Activated CD8-positive, alpha-beta memory T cell treated with anti-CD3 and anti-CD28 coated beads for 4 hours (primary cell): ENCODE measurements around the gene CCDC77.

Experiments
- DNase-seq, 2 donors: peaks; one replicate each; pipeline ENCODE4 v3.0.0-alpha.2; 2020; ENCODE audit warnings: low read depth in 2 of 2

Gene CCDC77

DNA sequence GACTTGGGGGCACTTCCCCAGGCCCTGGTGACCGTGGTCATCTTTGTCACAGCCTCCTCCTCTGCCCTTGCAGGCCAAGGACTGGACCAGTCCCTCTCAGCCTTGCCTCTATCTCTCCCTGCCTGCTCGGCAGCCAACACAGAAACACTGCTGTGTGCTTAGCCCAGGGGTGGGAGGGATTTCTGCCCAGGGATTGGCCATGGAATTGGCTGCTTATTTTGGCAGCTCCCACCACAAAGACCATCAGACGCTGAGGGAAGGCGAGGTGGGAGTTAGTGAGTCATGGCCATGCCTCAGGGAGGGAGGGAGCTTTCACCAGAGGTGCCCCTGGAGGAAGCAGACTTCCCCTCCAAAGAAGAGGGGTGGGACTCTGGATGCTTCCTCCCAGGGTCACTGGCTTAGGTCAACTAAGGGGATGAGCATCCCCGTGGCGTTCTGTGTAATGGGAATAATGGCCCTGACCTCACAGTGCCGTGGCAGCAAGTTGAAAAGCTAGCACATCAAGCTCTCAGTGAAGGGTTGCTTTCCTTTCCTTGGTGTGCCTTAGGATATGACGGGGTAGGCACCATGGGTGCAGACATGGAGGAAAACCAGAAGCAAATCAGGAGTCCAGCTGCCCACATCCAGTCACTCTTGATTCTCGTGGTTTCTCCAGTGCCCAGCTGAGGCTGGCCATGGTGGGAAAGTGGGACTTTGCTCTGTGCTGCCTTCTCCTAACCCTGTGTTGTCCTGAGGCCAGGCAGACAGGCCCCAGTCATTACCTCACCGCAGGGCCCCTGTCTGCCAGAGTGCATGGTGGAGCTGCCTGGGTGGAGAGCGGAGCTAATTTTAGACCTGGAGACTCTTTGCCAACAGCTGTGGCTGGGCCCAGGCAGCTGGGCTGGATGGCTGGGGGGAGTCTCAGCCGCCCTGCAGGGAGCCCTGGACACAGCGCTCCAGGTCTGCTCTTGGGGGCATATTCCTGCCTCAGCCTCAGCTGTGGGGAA, 79.7 kb downstream of the CCDC77 start:
- DNase-seq: no peak

GRCh38 chr12:482061-482460, 80.6 kb downstream of the CCDC77 start:
- DNase-seq: no peak

- DNase-seq: no peak
Observed at GRCh38 chr12:484096-484495, 82.7 kb downstream of the CCDC77 start.

DNA sequence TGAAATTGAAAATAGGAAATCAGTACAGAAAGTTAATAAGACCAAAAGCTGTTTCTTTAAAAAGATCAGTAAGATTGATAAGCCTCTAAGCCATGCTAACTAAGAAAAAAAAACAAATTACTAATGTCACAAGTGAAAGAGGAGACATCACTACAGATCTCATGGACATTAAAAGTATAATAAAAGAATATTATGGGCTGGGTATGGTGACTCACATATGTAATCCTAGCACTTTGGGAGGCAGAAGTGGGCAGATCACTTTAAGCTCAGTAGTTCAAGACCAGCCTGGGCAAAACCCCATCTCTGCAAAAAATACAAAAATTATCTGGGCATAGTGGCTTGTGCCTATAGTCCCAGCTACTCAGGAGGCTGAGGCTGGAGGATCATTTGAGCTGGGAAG, 88.8 kb downstream of the CCDC77 start:
- no peak for DNase-seq
